GM18867 (cell line): ENCODE results near the gene S100A8.
"Not testable (repeated sequence)": the region's sequence is repeated elsewhere in the genome, so short reads cannot be mapped to it uniquely, and the experiment has no call there.

Experiments used
- ATAC-seq: cut with Tn5 transposase; IDR thresholded peaks from one replicate; pipeline ENCODE4 v1.9.1; 2021; ENCODE audit warnings: mild to moderate bottlenecking, moderate library complexity; ENCODE audit not compliant: unreplicated experiment

The S100A8 gene

DNA sequence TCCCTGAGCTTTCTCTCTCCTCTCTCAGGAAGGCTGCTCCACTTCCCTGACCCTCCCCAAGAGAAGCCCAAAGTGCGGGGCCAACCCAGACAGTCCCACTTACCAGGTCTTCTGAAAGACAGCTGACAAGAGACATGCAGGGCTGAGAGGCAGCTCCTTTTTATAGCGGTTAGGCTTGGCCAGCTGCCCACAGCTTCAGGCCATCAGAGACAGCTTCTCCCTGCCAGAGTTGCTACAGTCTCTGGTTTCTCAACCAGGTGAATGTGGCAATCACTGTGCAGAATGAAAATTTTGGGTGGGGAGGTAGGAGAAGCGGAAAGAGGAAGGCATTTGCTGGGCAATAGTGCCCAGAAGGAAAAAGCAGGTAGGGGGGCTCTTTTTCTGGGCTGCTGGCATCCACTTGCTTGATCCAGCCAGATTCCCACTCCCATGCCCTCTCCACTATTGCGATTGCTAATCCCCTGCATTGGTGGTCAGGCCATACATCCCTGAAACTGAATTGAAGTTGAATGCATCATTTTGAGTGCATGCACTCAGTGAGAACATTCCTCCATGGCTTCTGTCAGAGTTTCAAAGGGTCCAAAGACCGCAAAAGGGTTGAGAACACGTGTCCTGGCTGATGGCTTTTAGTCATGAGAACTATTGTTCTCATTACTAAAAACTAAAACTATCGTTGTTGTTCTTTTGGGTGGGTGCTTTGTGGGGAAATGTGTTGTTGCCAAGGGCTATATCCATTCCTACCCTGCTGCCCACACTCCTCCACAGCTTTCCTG, at the start of gene S100A8:
Gene S100A8 (minus strand): TSS at position 136 of the 773 bp plus-strand sequence. CDS start 538 bp downstream, outside the sequence.
- no peak for ATAC-seq

GRCh38 chr1:153439273-153439672, 48.4 kb upstream of the S100A8 start:
- ATAC-seq = no peak

DNA sequence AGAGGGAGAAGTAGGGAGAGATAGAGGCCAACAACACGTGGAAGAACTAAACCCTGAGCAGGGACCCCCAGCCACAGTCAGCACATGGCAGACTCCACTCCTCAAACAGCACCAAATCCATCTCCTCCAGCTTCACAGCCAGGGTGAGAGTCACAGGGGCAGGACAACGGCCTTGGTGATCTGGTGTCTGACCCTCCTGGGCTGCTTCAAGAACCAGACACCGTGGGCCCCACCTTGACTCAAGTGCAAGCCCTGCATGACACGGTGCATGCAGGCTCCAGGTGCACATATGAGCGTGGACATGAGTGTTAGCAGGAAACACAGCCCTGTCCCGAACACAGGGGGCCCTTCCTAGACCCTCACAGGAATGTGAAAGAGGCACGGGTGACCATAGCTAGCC, 47.7 kb upstream of the S100A8 start:
- no peak for ATAC-seq

DNA sequence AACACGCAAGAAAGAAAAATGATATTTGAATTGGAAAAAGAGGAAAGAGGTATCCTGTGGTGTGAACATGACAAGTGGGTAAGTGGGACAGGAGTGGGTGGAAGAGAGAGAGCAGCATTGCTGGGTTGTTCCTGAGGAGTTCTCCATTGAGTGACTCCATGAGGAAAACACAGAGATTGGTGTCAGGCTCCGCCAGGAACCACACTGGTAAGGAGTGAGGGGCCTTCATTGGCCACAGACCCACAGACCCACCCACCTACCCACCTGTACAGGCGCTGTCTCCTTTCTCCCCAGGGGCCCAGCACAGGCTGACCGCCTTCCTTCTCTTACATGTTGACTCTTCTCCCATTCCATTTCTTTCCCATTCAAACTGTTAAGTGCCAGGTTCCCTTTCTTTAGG, 46.4 kb upstream of the S100A8 start:
- no peak for ATAC-seq

GRCh38 chr1:153434746-153435455, 44.0 kb upstream of the S100A8 start:
- no peak for ATAC-seq

- ATAC-seq = no peak
Measured at GRCh38 chr1:153432874-153433681, 42.2 kb upstream of the S100A8 start.

- ATAC-seq = no peak
Measured at GRCh38 chr1:153431928-153432327, 41.1 kb upstream of the S100A8 start.

- ATAC-seq = no peak
Measured at GRCh38 chr1:153431427-153431826, 40.6 kb upstream of the S100A8 start.

- no peak for ATAC-seq
Measured at GRCh38 chr1:153431002-153431401, 40.1 kb upstream of the S100A8 start.

DNA sequence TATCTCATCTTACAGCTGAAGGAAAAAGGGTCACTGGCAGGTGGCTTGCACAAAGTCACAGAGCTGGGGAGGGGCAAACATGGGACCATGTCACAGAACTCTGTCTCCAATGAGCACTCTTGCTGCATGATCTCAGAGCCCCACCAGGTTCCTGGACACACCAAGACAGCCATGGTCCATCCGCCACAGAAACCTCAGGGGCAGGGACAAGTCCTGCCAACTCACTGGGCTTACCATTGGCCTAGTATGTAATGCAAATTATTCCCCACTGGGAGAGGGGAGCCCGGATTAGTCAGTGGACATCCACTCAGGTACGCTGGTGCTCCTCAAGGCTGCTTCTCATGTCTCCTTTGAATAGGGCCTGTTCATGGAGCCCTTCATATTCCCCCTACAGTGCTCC, 39.7 kb upstream of the S100A8 start:
- ATAC-seq = no peak

- ATAC-seq = no peak
Measured at GRCh38 chr1:153430166-153430553, 39.3 kb upstream of the S100A8 start.

- ATAC-seq = no peak
Measured at GRCh38 chr1:153429266-153430165, 38.6 kb upstream of the S100A8 start.

- ATAC-seq = no peak
Measured at GRCh38 chr1:153428791-153429190, 37.9 kb upstream of the S100A8 start.

DNA sequence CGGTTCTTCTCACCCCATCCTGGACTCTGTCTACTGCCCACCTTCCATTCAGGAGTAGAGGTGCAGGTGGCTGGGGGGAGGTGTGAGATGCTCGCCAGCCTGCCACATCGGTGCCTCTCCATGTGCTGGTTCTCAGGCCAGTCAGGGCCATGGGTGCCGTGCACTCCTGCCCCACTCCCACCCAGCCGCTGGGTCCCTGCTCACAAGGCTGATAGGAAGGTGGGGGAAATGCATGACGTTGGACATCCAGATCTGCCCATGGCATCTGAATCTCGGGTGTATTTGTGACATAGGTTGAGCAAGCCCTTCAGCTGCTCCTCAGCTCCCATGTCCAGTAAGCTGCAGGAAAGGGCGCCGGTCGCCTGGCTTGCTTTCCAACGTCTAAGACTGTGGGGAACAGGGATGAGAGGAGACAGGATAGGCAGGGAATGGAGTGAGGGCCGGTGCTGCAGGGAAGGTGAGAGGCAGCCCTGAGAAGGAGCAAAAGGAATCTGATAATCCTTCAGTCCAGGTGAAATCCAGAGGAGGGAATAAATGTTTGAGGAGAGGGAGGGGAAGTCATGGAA, 37.3 kb upstream of the S100A8 start:
- ATAC-seq = no peak

GRCh38 chr1:153426809-153427208, 35.9 kb upstream of the S100A8 start:
- ATAC-seq = no peak

GRCh38 chr1:153422450-153423068, 31.7 kb upstream of the S100A8 start:
- ATAC-seq = no peak

- ATAC-seq = no peak
Measured at GRCh38 chr1:153420306-153420705, 29.4 kb upstream of the S100A8 start.

DNA sequence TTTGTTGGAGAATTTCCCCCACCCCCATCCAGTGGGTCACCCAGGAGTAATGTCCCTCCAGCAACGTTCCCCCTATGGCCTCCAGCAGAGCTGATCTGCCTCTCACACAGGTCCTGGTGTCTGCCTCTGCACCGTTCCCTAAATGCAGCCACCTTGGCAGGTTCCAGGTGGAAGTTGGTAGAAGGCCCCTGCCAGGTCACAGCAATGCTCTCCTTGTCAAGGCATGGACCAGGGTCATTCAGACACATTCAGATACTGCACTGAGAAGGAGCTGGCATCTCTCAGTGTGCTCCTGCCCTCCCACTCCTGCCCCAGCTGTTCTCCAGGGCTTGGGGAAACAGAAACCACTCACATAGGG, 28.5 kb upstream of the S100A8 start:
- not testable (repeated sequence) for ATAC-seq

- ATAC-seq = not testable (repeated sequence)
Measured at GRCh38 chr1:153418758-153419435, 28.0 kb upstream of the S100A8 start.
